Keratinocyte (primary cell): ENCODE measurements around the gene SPECC1L. TPM values are rescaled to one million over a fixed set of nuclear protein-coding genes. Genes with fewer than 3 reads are reported as not detected.
"Not testable (repeated sequence)": the region's sequence is repeated elsewhere in the genome, so short reads cannot be mapped to it uniquely, and the experiment has no call there.

ENCODE experiments used
- DNase-seq: peaks from one replicate; pipeline ENCODE4 v3.0.0-alpha.2; 2011; ENCODE audit warnings: low read depth, missing footprints, low spot score
- FAIRE-seq: peaks from 2 replicates; lab custom pipeline; 2011; peaks lifted over from hg19 to GRCh38; lab: Jason Lieb, UNC
- H2AFZ ChIP-seq: 2 replicates; pipeline ENCODE4 v1.6.0; 2012; ENCODE audit warnings: low read length, control low read depth, inconsistent platforms; ENCODE audit not compliant: control insufficient read depth
- H3K27ac ChIP-seq: 2 replicates; pipeline ENCODE4 v1.5.1; 2011; ENCODE audit warnings: low read length; ENCODE audit not compliant: control insufficient read depth, insufficient read depth
- H3K27me3 ChIP-seq: 3 replicates; pipeline ENCODE4 v1.6.0; 2011; ENCODE audit warnings: low read length; ENCODE audit not compliant: control insufficient read depth, insufficient read depth; ENCODE audit errors: extremely low read depth
- H3K36me3 ChIP-seq, 2 experiments: 2 replicates in 1 of 2; 3 replicates in 1 of 2; pipeline ENCODE4 v1.5.1; 2011; ENCODE audit warnings: low read length in 2 of 2, mild to moderate bottlenecking in 1 of 2; ENCODE audit not compliant: control insufficient read depth in 2 of 2, insufficient read depth in 2 of 2; ENCODE audit errors: extremely low read depth in 1 of 2
- H3K4me1 ChIP-seq: 3 replicates; pipeline ENCODE4 v1.5.1; 2011; ENCODE audit warnings: low read length; ENCODE audit not compliant: control insufficient read depth, insufficient read depth; ENCODE audit errors: extremely low read depth
- H3K4me2 ChIP-seq: 3 replicates; pipeline ENCODE4 v1.6.0; 2011; ENCODE audit warnings: low read depth, low read length; ENCODE audit not compliant: control insufficient read depth, insufficient read depth; ENCODE audit errors: extremely low read depth
- H3K4me3 ChIP-seq, 3 experiments: fragments of 200-600 bp in 1 of 3; sonication (generic) in 1 of 3; 2 replicates in 2 of 3; 3 replicates in 1 of 3; pipeline ENCODE4 v1.5.1; 2011 to 2016; ENCODE audit warnings: low read length in 3 of 3, mild to moderate bottlenecking in 3 of 3, control low read depth in 2 of 3, inconsistent platforms in 1 of 3, low read depth in 1 of 3, mixed read lengths in 1 of 3, mixed run types in 1 of 3, moderate library complexity in 1 of 3; ENCODE audit not compliant: control insufficient read depth in 2 of 3, insufficient read depth in 2 of 3; ENCODE audit errors: extremely low read depth in 1 of 3
- H3K79me2 ChIP-seq: 2 replicates; pipeline ENCODE4 v1.6.0; 2012; ENCODE audit warnings: low read length; ENCODE audit not compliant: control insufficient read depth, insufficient read depth
- H3K9ac ChIP-seq: 3 replicates; pipeline ENCODE4 v1.6.0; 2011; ENCODE audit warnings: low read length; ENCODE audit not compliant: control insufficient read depth, insufficient read depth; ENCODE audit errors: extremely low read depth
- H3K9me1 ChIP-seq: 3 replicates; pipeline ENCODE4 v1.6.0; 2011; ENCODE audit warnings: low read length; ENCODE audit not compliant: control insufficient read depth, insufficient read depth; ENCODE audit errors: extremely low read depth
- H3K9me3 ChIP-seq: 2 replicates; pipeline ENCODE4 v1.5.1; 2012; ENCODE audit warnings: low read depth, low read length; ENCODE audit not compliant: control insufficient read depth
- H4K20me1 ChIP-seq: 3 replicates; pipeline ENCODE4 v1.6.0; 2011; ENCODE audit warnings: low read length; ENCODE audit not compliant: control insufficient read depth, insufficient read depth; ENCODE audit errors: extremely low read depth
- CTCF ChIP-seq, 3 experiments: IDR thresholded peaks in 1 of 3; conservative IDR thresholded peaks in 1 of 3; optimal IDR thresholded peaks in 1 of 3; 2 replicates in 2 of 3; 3 replicates in 1 of 3; pipeline versions ENCODE3 to v1.5.1; 2011; ENCODE audit warnings: low read length in 3 of 3, mild to moderate bottlenecking in 3 of 3, moderate library complexity in 2 of 3, control low read depth in 1 of 3, inconsistent platforms in 1 of 3; ENCODE audit not compliant: insufficient read depth in 2 of 3; ENCODE audit errors: extremely low read depth in 1 of 3
- EZH2 ChIP-seq: IDR thresholded peaks from one replicate; pipeline ENCODE4 v1.6.1; 2012; ENCODE audit warnings: inconsistent platforms, mild to moderate bottlenecking, low read length, moderate library complexity
- dilution Hi-C: fragments of 300-500 bp; cut with MboI; formaldehyde crosslinking; loops from one replicate; pipeline ENCODE4 v1.7.0; 2020; ENCODE audit warnings: low sequenced_read_pairs; ENCODE audit not compliant: extremely low pct_ligation_motif_present
- polyA plus RNA-seq, 5 experiments: library from polyadenylated mRNA; depleted of rRNA in 3 of 5; stranded (reverse) in 3 of 5; stranded (forward) in 1 of 5; unstranded in 1 of 5; fragments of >200 nt; gene quantifications; 1 replicate in 1 of 5; 2 replicates in 3 of 5; 3 replicates in 1 of 5; pipeline versions ENCODE4 v1.2.1 to v1.2.3, GENCODE V29; 2011 to 2012; ENCODE audit warnings: missing spikeins in 2 of 5, low read depth in 1 of 5, low replicate concordance in 1 of 5

Gene SPECC1L
- polyA plus RNA-seq, 1 donor (not counting 4 experiments of a cell fraction or from before 2014, with no cell fraction given) = 19.3 TPM

GRCh38 chr22:24290459-24290858 is 19.8 kb downstream of the SPECC1L start:
- H3K4me2 ChIP-seq = no peak overlapping the region
- TF ChIP-seq EZH2 = no peak
- TF ChIP-seq CTCF (optimal IDR thresholded peaks at IDR 0.05 in 1 of 3, IDR thresholded peaks at IDR 0.05 in 1 of 3, conservative IDR thresholded peaks at IDR 0.05 in 1 of 3; ENCODE audit: extremely low read depth in 1 of 3, insufficient read depth in 2 of 3, low read length in 3 of 3) = no peak
- dilution Hi-C loops = no loop called here
- peaks cover 11% of the 10 kb centered on the region for H4K20me1 ChIP-seq
- H3K27me3 ChIP-seq = no peaks in the 10 kb centered on the region
- H3K27ac ChIP-seq = no peak overlapping the region
- no peaks in the 10 kb centered on the region for H3K9me1 ChIP-seq
- FAIRE-seq (no peak), DNase-seq (no peak)
- H3K4me3 ChIP-seq = no peak overlapping the region
- no peaks in the 10 kb centered on the region for H3K9me3 ChIP-seq
- H3K79me2 ChIP-seq = peaks cover 52% of the 10 kb centered on the region
- H3K36me3 ChIP-seq = peaks cover 0 to 1% of the 10 kb centered on the region in 2 experiments
- no peak overlapping the region for H2AFZ ChIP-seq
- H3K4me1 ChIP-seq = no peaks in the 10 kb centered on the region
- H3K9ac ChIP-seq = no peak overlapping the region

GRCh38 chr22:24291515-24292201 is 21.0 kb downstream of the SPECC1L start:
- H3K27me3 ChIP-seq = no peaks in the 10 kb centered on the region
- H3K4me3 ChIP-seq = no peak overlapping the region
- H3K36me3 ChIP-seq = peaks cover 0 to 1% of the 10 kb centered on the region in 2 experiments
- H3K79me2 ChIP-seq = peaks cover 50% of the 10 kb centered on the region
- FAIRE-seq (no peak), DNase-seq (no peak)
- no peak overlapping the region for H3K4me2 ChIP-seq
- TF ChIP-seq EZH2 (no peak), CTCF (optimal IDR thresholded peaks at IDR 0.05 in 1 of 3, IDR thresholded peaks at IDR 0.05 in 1 of 3, conservative IDR thresholded peaks at IDR 0.05 in 1 of 3; ENCODE audit: extremely low read depth in 1 of 3, insufficient read depth in 2 of 3, low read length in 3 of 3) (no peak)
- H3K27ac ChIP-seq = no peak overlapping the region
- H3K9me3 ChIP-seq = no peaks in the 10 kb centered on the region
- H4K20me1 ChIP-seq = peaks cover 11% of the 10 kb centered on the region
- dilution Hi-C loops = no loop called here
- no peaks in the 10 kb centered on the region for H3K9me1 ChIP-seq
- no peak overlapping the region for H2AFZ ChIP-seq
- H3K9ac ChIP-seq = no peak overlapping the region
- H3K4me1 ChIP-seq = no peaks in the 10 kb centered on the region

GRCh38 chr22:24292202-24292830 is 21.7 kb downstream of the SPECC1L start:
- H3K9me3 ChIP-seq, H3K27ac ChIP-seq, DNase-seq, H3K36me3 ChIP-seq, H3K4me2 ChIP-seq, H2AFZ ChIP-seq, H3K4me3 ChIP-seq, dilution Hi-C loops, H3K27me3 ChIP-seq, H3K9ac ChIP-seq, H3K4me1 ChIP-seq, FAIRE-seq, H3K9me1 ChIP-seq: not testable (repeated sequence)
- Histone ChIP-seq H4K20me1 (peaks cover 11% of the 10 kb centered on the region), H3K79me2 (peaks cover 47% of the 10 kb centered on the region)
